C1 segment of cervical spinal cord (tissue), 14 donors: ENCODE data around the gene CFD.
"Not testable (repeated sequence)": the region's sequence is repeated elsewhere in the genome, so short reads cannot be mapped to it uniquely, and the experiment has no call there.

Experiments
- DNase-seq, 14 donors: peaks; one replicate each; lab custom pipeline; 2025; lab: John Stamatoyannopoulos, UW

CFD gene

GRCh38 chr19:825897-826644 lies 33.4 kb upstream of the CFD start:
- DNase-seq = no peak

- no peak for DNase-seq
Measured at GRCh38 chr19:827314-827709, 32.2 kb upstream of the CFD start.

- no peak for DNase-seq
Measured at GRCh38 chr19:827710-828321, 31.6 kb upstream of the CFD start, which contains the start of gene AZU1. AZU1 (plus strand) TSS chr19:827837; CDS start chr19:827847, 10 bp downstream.

- no peak for DNase-seq
Measured at GRCh38 chr19:829129-829758, 30.2 kb upstream of the CFD start.

- DNase-seq = no peak
Measured at GRCh38 chr19:831407-832369, 27.8 kb upstream of the CFD start.

GRCh38 chr19:834216-834615 lies 25.2 kb upstream of the CFD start:
- DNase-seq = no peak

- no peak for DNase-seq
Measured at GRCh38 chr19:835210-835810, 24.2 kb upstream of the CFD start.

GRCh38 chr19:840519-841206 lies 18.8 kb upstream of the CFD start, which contains the start of gene PRTN3:
PRTN3 (plus strand) TSS chr19:840999; CDS start chr19:841009, 10 bp downstream.
- DNase-seq = no peak

GRCh38 chr19:842802-843179 lies 16.7 kb upstream of the CFD start:
- not testable (repeated sequence) for DNase-seq

GRCh38 chr19:843180-843835 lies 16.2 kb upstream of the CFD start:
- DNase-seq = no peak

- DNase-seq = no peak
Measured at GRCh38 chr19:843836-844545, 15.5 kb upstream of the CFD start.

- DNase-seq = no peak
Measured at GRCh38 chr19:844546-844971, 14.9 kb upstream of the CFD start.

GRCh38 chr19:845707-846521 lies 13.6 kb upstream of the CFD start:
- no peak for DNase-seq

- no peak for DNase-seq
Measured at GRCh38 chr19:848386-848921, 11.0 kb upstream of the CFD start.

GRCh38 chr19:849195-849594 lies 10.3 kb upstream of the CFD start:
- DNase-seq = not testable (repeated sequence)

GRCh38 chr19:850221-850978 lies 9.1 kb upstream of the CFD start:
- DNase-seq = peak in 8 of 14 donors; percentile 9 to 80 (median 32)

- no peak for DNase-seq
Measured at GRCh38 chr19:850979-851335, 8.5 kb upstream of the CFD start.
